ENCODE measurements around the gene SFXN3. TPM values are rescaled to one million over a fixed set of nuclear protein-coding genes. Genes with fewer than 3 reads are reported as not detected.
A peak's percentile ranks its signal among the peaks of the same experiment; 100 is the strongest.

Gene SFXN3
- total and polyA plus RNA-seq, 2 of the 13 experiments (the other 11 are each of a cell fraction or from before 2014, with no cell fraction given): 16.8 to 71.5 TPM

DNA sequence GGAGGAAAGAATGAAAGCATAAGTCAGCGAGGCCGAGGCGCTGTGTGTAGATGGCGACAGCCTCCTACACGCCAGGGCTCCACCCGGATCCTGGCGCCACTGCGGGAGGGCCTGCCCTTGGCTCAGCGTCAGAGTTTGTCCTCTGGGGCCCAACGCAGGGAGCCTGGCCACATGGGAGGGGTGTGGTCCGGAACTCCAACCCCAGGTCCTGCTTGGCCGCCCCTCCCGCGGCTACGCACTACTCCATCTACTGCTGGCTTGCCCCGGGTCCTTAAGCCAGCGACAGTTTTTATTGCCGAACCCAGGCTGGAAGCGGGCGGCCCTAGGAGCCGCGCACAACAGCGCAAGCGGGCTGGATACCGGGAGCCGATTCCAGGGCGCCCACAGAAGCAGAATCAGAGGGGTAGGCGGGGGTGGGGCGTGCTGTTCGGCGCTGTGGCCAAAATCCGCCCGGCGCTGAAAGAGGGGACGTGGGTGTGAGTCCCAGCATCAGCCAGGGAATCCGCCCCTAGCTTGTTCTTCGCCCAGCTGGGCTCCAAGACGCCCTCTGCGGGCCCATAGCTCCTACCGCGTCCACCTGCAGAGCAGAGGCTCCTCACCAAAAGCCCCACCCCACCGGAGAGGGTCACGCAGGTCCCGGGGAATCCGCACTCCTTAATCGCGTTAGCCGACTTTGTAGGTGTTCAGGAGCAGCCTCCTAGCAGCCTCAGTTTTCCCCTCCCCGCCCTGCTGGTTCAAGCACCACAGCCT, 35.3 kb downstream of the SFXN3 start (continued):
- TF ChIP-seq ZNF362 (CRISPR knock-in tag; IDR thresholded peaks at IDR 0.05; ENCODE audit: borderline replicate concordance): no peak
- no peak for TF ChIP-seq MAX (IDR thresholded peaks at IDR 0.05)
- TF ChIP-seq MTF2 (CRISPR knock-in tag; IDR thresholded peaks at IDR 0.05; ENCODE audit: borderline replicate concordance): no peak
- no peak for TF ChIP-seq TCF12 (IDR thresholded peaks at IDR 0.05)
- TF ChIP-seq TCF12 (CRISPR knock-in tag; IDR thresholded peaks at IDR 0.05): no peak
- no peak for TF ChIP-seq POLR2AphosphoS2 (IDR thresholded peaks at IDR 0.05; ENCODE audit: low read depth, low read length)
- TF ChIP-seq GLI4 (CRISPR knock-in tag; IDR thresholded peaks at IDR 0.05; ENCODE audit: borderline replicate concordance): no peak
- no peak for TF ChIP-seq SNAI1 (CRISPR knock-in tag; IDR thresholded peaks at IDR 0.05; ENCODE audit: borderline replicate concordance)
- TF ChIP-seq, protein P1, sequence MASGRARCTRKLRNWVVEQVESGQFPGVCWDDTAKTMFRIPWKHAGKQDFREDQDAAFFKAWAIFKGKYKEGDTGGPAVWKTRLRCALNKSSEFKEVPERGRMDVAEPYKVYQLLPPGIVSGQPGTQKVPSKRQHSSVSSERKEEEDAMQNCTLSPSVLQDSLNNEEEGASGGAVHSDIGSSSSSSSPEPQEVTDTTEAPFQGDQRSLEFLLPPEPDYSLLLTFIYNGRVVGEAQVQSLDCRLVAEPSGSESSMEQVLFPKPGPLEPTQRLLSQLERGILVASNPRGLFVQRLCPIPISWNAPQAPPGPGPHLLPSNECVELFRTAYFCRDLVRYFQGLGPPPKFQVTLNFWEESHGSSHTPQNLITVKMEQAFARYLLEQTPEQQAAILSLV (CRISPR knock-in tag; IDR thresholded peaks at IDR 0.05; ENCODE audit: borderline replicate concordance): peak; percentile 71; the same call in 1 of the 2 replicates
- TF ChIP-seq SATB2 (CRISPR knock-in tag; IDR thresholded peaks at IDR 0.05): no peak
- no peak for TF ChIP-seq ZNF777 (CRISPR knock-in tag; IDR thresholded peaks at IDR 0.05)
- peak in 1 of 2 experiments; percentile 84; a peak in 2 of 4 replicates for TF ChIP-seq KLF16 (CRISPR knock-in tag; IDR thresholded peaks at IDR 0.05)
- TF ChIP-seq ATAD3A (CRISPR knock-in tag; IDR thresholded peaks at IDR 0.05): no peak
- no peak for TF ChIP-seq ZNF780A (CRISPR knock-in tag; IDR thresholded peaks at IDR 0.05)
- no peak for TF ChIP-seq KAT2B (IDR thresholded peaks at IDR 0.05; ENCODE audit: borderline replicate concordance, low read depth, low read length)
- TF ChIP-seq ZNF318 (CRISPR knock-in tag; IDR thresholded peaks at IDR 0.05): no peak
- TF ChIP-seq SIX4 (CRISPR knock-in tag; IDR thresholded peaks at IDR 0.05): no peak
- no peak for TF ChIP-seq ZNF24 (IDR thresholded peaks at IDR 0.05)
- no peak for TF ChIP-seq ZBTB1 (CRISPR knock-in tag; IDR thresholded peaks at IDR 0.05; ENCODE audit: borderline replicate concordance)
- peak; percentile 84 for TF ChIP-seq RBFOX2 (IDR thresholded peaks at IDR 0.05; ENCODE audit: low read depth, low read length)
